H1 (cell line): ENCODE measurements around the gene SLC12A8. TPM values are rescaled to one million over a fixed set of nuclear protein-coding genes. Genes with fewer than 3 reads are reported as not detected.

ENCODE experiments used
- CTCF ChIA-PET: fragments of 300-600 bp; sonication (Branson Sonifier 250); formaldehyde crosslinking; loops from one replicate; lab custom pipeline; 2021; ENCODE audit not compliant: partially characterized antibody; lab: Charles Lee
- POLR2A ChIA-PET: fragments of 300-600 bp; sonication (Branson Sonifier 250); formaldehyde crosslinking; loops from one replicate; lab custom pipeline; 2021; ENCODE audit warnings: inconsistent platforms; ENCODE audit not compliant: partially characterized antibody; lab: Charles Lee
- DNase-seq, 2 experiments: peaks; one replicate each; pipeline versions ENCODE4 v3.0.0 to v3.0.0-alpha.2; 2010 to 2022; ENCODE audit warnings: low spot score in 2 of 2, low read depth in 1 of 2, mixed read lengths in 1 of 2
- FAIRE-seq: peaks from 2 replicates; lab custom pipeline; 2011; peaks lifted over from hg19 to GRCh38; lab: Jason Lieb, UNC
- H2AFZ ChIP-seq: 2 replicates; pipeline ENCODE4 v1.8.1; 2012; ENCODE audit warnings: low read length, inconsistent platforms
- H2AK5ac ChIP-seq: 2 replicates; pipeline ENCODE4 v1.6.1; 2013; ENCODE audit warnings: low read depth, low read length
- H2BK120ac ChIP-seq: replicated peaks from 2 replicates; pipeline ENCODE3; 2013; ENCODE audit warnings: low read depth, low read length, inconsistent platforms
- H2BK12ac ChIP-seq: 2 replicates; pipeline ENCODE4 v1.6.1; 2013; ENCODE audit warnings: low read depth, low read length
- H2BK15ac ChIP-seq: 2 replicates; pipeline ENCODE4 v1.6.1; 2013; ENCODE audit warnings: low read length
- H2BK20ac ChIP-seq: 2 replicates; pipeline ENCODE4 v1.6.1; 2013; ENCODE audit warnings: low read length
- H2BK5ac ChIP-seq: 2 replicates; pipeline ENCODE4 v1.6.1; 2013; ENCODE audit warnings: low read depth, low read length
- H3K14ac ChIP-seq: 2 replicates; pipeline ENCODE4 v1.6.1; 2013; ENCODE audit warnings: inconsistent platforms; ENCODE audit not compliant: insufficient read length
- H3K18ac ChIP-seq: 2 replicates; pipeline ENCODE4 v1.6.1; 2013; ENCODE audit warnings: low read length; ENCODE audit errors: extremely low read depth
- H3K23ac ChIP-seq: 2 replicates; pipeline ENCODE4 v1.6.1; 2013; ENCODE audit warnings: inconsistent platforms; ENCODE audit not compliant: insufficient read length
- H3K23me2 ChIP-seq: 2 replicates; pipeline ENCODE4 v1.6.1; 2013; ENCODE audit warnings: low read depth, low read length
- H3K27ac ChIP-seq: 2 replicates; pipeline ENCODE4 v1.6.1; 2011; ENCODE audit warnings: low read depth, low read length, inconsistent platforms
- H3K27me3 ChIP-seq, 4 experiments: replicated peaks in 1 of 4; 1 replicate in 1 of 4; 2 replicates in 3 of 4; pipeline versions ENCODE4 v1.6.1 to v1.8.1; 2011 to 2013; ENCODE audit warnings: low read length in 3 of 4, mild to moderate bottlenecking in 3 of 4, inconsistent platforms in 2 of 4, mixed read lengths in 2 of 4, moderate library complexity in 1 of 4; ENCODE audit not compliant: control insufficient read depth in 3 of 4, insufficient read depth in 3 of 4; ENCODE audit errors: extremely low read depth in 1 of 4
- H3K36me3 ChIP-seq, 4 experiments: 2 replicates each; pipeline versions ENCODE4 v1.6.1 to v1.8.1; 2011 to 2013; ENCODE audit warnings: mild to moderate bottlenecking in 4 of 4, low read length in 3 of 4, moderate library complexity in 2 of 4, control low read depth in 1 of 4, inconsistent platforms in 1 of 4; ENCODE audit not compliant: insufficient read depth in 4 of 4, control insufficient read depth in 2 of 4
- H3K4ac ChIP-seq: replicated peaks from 2 replicates; pipeline ENCODE3; 2013; ENCODE audit warnings: low read length, low read depth, mixed read lengths, inconsistent platforms; ENCODE audit not compliant: insufficient read length
- H3K4me1 ChIP-seq, 4 experiments: replicated peaks in 1 of 4; 1 replicate in 1 of 4; 2 replicates in 3 of 4; pipeline versions ENCODE4 v1.6.1 to v1.8.1; 2011 to 2013; ENCODE audit warnings: low read length in 3 of 4, inconsistent platforms in 2 of 4, mixed read lengths in 1 of 4; ENCODE audit not compliant: insufficient read depth in 4 of 4, control insufficient read depth in 3 of 4
- H3K4me2 ChIP-seq, 2 experiments: 2 replicates each; pipeline versions ENCODE4 v1.6.1 to v1.8.1; 2011 to 2013; ENCODE audit warnings: low read depth in 2 of 2, low read length in 2 of 2, control low read depth in 1 of 2, inconsistent platforms in 1 of 2, mild to moderate bottlenecking in 1 of 2; ENCODE audit not compliant: insufficient read depth in 1 of 2
- H3K4me3 ChIP-seq, 4 experiments: fragments of 200-600, 300-600 bp in 1 of 4; sonication (generic), shearing (Covaris generic), sonication (Bioruptor Twin) in 1 of 4; 2 replicates each; pipeline versions ENCODE4 v1.5.1 to v1.8.1; 2011 to 2016; ENCODE audit warnings: low read length in 4 of 4, low read depth in 3 of 4, control low read depth in 2 of 4, inconsistent platforms in 2 of 4, mild to moderate bottlenecking in 2 of 4, mixed read lengths in 1 of 4, moderate library complexity in 1 of 4; ENCODE audit not compliant: insufficient read depth in 2 of 4; ENCODE audit errors: extremely low read depth in 1 of 4
- H3K56ac ChIP-seq: replicated peaks from 2 replicates; pipeline ENCODE3; 2013; ENCODE audit warnings: low read depth, mild to moderate bottlenecking, mixed read lengths, low read length, inconsistent platforms; ENCODE audit not compliant: insufficient read length
- H3K79me1 ChIP-seq: 2 replicates; pipeline ENCODE4 v1.6.1; 2013; ENCODE audit warnings: low read depth, low read length, control low read depth
- H3K79me2 ChIP-seq, 2 experiments: 2 replicates each; pipeline versions ENCODE4 v1.6.1 to v1.8.1; 2012 to 2013; ENCODE audit warnings: low read length in 2 of 2, mild to moderate bottlenecking in 2 of 2, inconsistent platforms in 1 of 2; ENCODE audit not compliant: insufficient read depth in 2 of 2, control insufficient read depth in 1 of 2
- H3K9ac ChIP-seq, 4 experiments: replicated peaks in 1 of 4; 1 replicate in 1 of 4; 2 replicates in 3 of 4; pipeline versions ENCODE4 v1.6.1 to v1.8.1; 2011 to 2013; ENCODE audit warnings: low read depth in 3 of 4, low read length in 3 of 4, control low read depth in 2 of 4, mild to moderate bottlenecking in 2 of 4, moderate library complexity in 2 of 4, inconsistent platforms in 1 of 4; ENCODE audit errors: extremely low read depth in 1 of 4
- H3K9me3 ChIP-seq, 2 experiments: 2 replicates each; pipeline versions ENCODE4 v1.6.1 to v1.8.1; 2012 to 2013; ENCODE audit warnings: mild to moderate bottlenecking in 2 of 2, moderate library complexity in 2 of 2, control low read depth in 1 of 2, inconsistent platforms in 1 of 2, low read depth in 1 of 2, low read length in 1 of 2, mixed read lengths in 1 of 2; ENCODE audit not compliant: insufficient read depth in 2 of 2
- H4K20me1 ChIP-seq, 2 experiments: replicated peaks in 1 of 2; 2 replicates each; pipeline versions ENCODE3 to v1.8.1; 2011 to 2013; ENCODE audit warnings: inconsistent platforms in 2 of 2, low read length in 2 of 2, mild to moderate bottlenecking in 1 of 2; ENCODE audit not compliant: insufficient read depth in 2 of 2, control insufficient read depth in 1 of 2
- H4K5ac ChIP-seq: 2 replicates; pipeline ENCODE4 v1.6.1; 2013; ENCODE audit warnings: low read length, low read depth, mixed read lengths, inconsistent platforms; ENCODE audit not compliant: insufficient read length
- H4K8ac ChIP-seq: 2 replicates; pipeline ENCODE4 v1.8.0; 2013; ENCODE audit warnings: mild to moderate bottlenecking, moderate library complexity, low read length, inconsistent platforms; ENCODE audit not compliant: insufficient read depth; ENCODE audit errors: extremely low read depth
- H4K91ac ChIP-seq: replicated peaks from 2 replicates; pipeline ENCODE3; 2013; ENCODE audit warnings: low read length, mixed read lengths, inconsistent platforms; ENCODE audit not compliant: insufficient read length
- TAF1 ChIP-seq: IDR thresholded peaks from 2 replicates; pipeline ENCODE4 v1.6.1; 2011; ENCODE audit warnings: mild to moderate bottlenecking, low read depth, low read length
- WGBS, 2 experiments: shearing (Covaris generic) in 1 of 2; methylation state at CpG; one replicate each; pipeline versions ENCODE4 v1.1.6 to v1.1.7; 2013 to 2015; ENCODE audit warnings: low lambda C conversion rate in 2 of 2, mixed read lengths in 2 of 2, inconsistent platforms in 1 of 2, low coverage in 1 of 2, missing lambda C conversion rate in 1 of 2; ENCODE audit not compliant: insufficient replicate concordance in 2 of 2, insufficient coverage in 1 of 2, insufficient read length in 1 of 2; ENCODE audit errors: extremely low coverage in 1 of 2, missing lambda C conversion rate in 1 of 2; 5-methylcytosine and 5-hydroxymethylcytosine counted together
- polyA plus RNA-seq, 7 experiments: library from polyadenylated mRNA; depleted of rRNA in 3 of 7; stranded (reverse) in 5 of 7; unstranded in 2 of 7; fragments of >200 nt in 5 of 7; fragments of 200-250 nt in 2 of 7; gene quantifications; 1 replicate in 5 of 7; 2 replicates in 1 of 7; 4 replicates in 1 of 7; pipeline versions ENCODE4 v1.2.1 to v1.2.3, GENCODE V29; 2011 to 2013; ENCODE audit warnings: missing spikeins in 2 of 7, mixed read lengths in 2 of 7
- total RNA-seq: library from RNA; stranded (reverse); fragmentation: NEBNext Ultra II Directional; extraction: Animal tissue kit (Norgen Biotek cat#: 25700); gene quantifications from 2 replicates; pipeline ENCODE4 v1.2.1, GENCODE V29; 2021

SLC12A8 gene
- total and polyA plus RNA-seq, 2 of the 8 experiments (the other 6 are each of a cell fraction or from before 2014, with no cell fraction given): 13.7 to 14.4 TPM

DNA sequence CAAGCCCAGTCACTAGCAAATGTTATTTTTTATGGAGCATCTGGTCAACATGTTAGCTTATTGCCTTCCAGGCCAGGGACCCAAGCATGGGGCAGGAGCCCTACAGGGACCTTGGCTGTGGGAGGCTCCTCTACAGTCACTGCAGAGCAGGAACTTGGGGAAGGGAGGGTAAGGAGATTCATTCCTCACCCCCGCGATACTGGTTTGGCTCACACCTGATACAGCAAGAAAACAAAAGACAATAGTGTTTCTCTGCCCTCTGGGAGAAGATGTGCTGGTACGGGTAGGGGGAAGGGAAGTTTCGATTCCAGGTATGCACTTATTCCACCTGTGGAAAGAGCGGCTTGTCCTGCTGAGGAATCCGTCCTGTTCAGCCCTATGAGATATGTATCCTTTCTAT lies 77.6 kb downstream of the SLC12A8 start:
- no peak overlapping the region for H2AK5ac ChIP-seq
- no peak overlapping the region for H3K23ac ChIP-seq
- no peak overlapping the region for H2BK120ac ChIP-seq
- no peak overlapping the region for H2BK12ac ChIP-seq
- no peak overlapping the region for H3K9ac ChIP-seq
- no peak overlapping the region for H2BK15ac ChIP-seq
- H3K18ac ChIP-seq: no peak overlapping the region
- no peaks in the 10 kb centered on the region for H3K79me1 ChIP-seq
- no peak overlapping the region for H3K4ac ChIP-seq
- H2BK20ac ChIP-seq: no peak overlapping the region
- FAIRE-seq: no peak
- H2AFZ ChIP-seq: no peak overlapping the region
- no peaks in the 10 kb centered on the region for H3K36me3 ChIP-seq
- no peak overlapping the region for H3K27ac ChIP-seq
- H4K91ac ChIP-seq: no peak overlapping the region
- H3K4me3 ChIP-seq: no peak overlapping the region
- no peaks in the 10 kb centered on the region for H3K23me2 ChIP-seq
- no peaks in the 10 kb centered on the region for H4K20me1 ChIP-seq
- peaks cover 0 to 5% (median 1%) of the 10 kb centered on the region in 4 experiments; a peak in 2 of 7 replicates for H3K4me1 ChIP-seq
- no peak overlapping the region for H3K14ac ChIP-seq
- no peak overlapping the region for H4K5ac ChIP-seq
- H3K27me3 ChIP-seq: no peaks in the 10 kb centered on the region
- POLR2A ChIA-PET: no interaction called here
- WGBS, 2 experiments: 79% methylated on average over 6 of the region's 6 CpGs; no CpG with 5 or more reads in 1 of the 2 experiments
- H3K56ac ChIP-seq: no peak overlapping the region
- TF ChIP-seq TAF1: no peak
- H3K9me3 ChIP-seq: no peaks in the 10 kb centered on the region
- CTCF ChIA-PET: interaction anchor here (0.7 kb wide), 1 partner anchor 302 kb away, joined by 3 read pairs; no protein-coding TSS in a partner anchor
- H4K8ac ChIP-seq: no peak overlapping the region
- H3K79me2 ChIP-seq: no peaks in the 10 kb centered on the region
- no peak for DNase-seq
- H3K4me2 ChIP-seq: no peak overlapping the region
- no peak overlapping the region for H2BK5ac ChIP-seq
